Stomach (tissue), 9 donors: Measurements from ENCODE around the gene IGF1R. TPM values are rescaled to one million over a fixed set of nuclear protein-coding genes. Genes with fewer than 3 reads are reported as not detected.

ENCODE experiments used
- DNase-seq, 2 donors: peaks; one replicate each; pipeline versions ENCODE4 v3.0.0 to v3.0.0-alpha.2; 2013 to 2019
- H3K27ac ChIP-seq, 5 donors: fragments of 200-600 bp in 4 of 5; sonication (generic) in 4 of 5; one replicate each; pipeline ENCODE4 v1.5.1; 2013 to 2019; ENCODE audit warnings: mild to moderate bottlenecking in 1 of 5, moderate library complexity in 1 of 5
- H3K27me3 ChIP-seq, 3 donors: fragments of 200-600 bp; sonication (generic); one replicate each; pipeline ENCODE4 v1.5.1; 2017 to 2019; ENCODE audit warnings: mixed run types in 1 of 3
- H3K36me3 ChIP-seq, 4 donors: fragments of 200-600 bp; sonication (generic); 1 replicate in 3 of 4; 2 replicates in 1 of 4; pipeline ENCODE4 v1.5.1; 2016 to 2019
- H3K4me1 ChIP-seq, 4 donors: fragments of 200-600 bp; sonication (generic); one replicate each; pipeline ENCODE4 v1.5.1; 2016 to 2019
- H3K4me3 ChIP-seq, 4 donors: fragments of 200-600 bp; sonication (generic) in 3 of 4; one replicate each; pipeline ENCODE4 v1.5.1; 2016 to 2019; ENCODE audit warnings: mild to moderate bottlenecking in 1 of 4
- H3K9me3 ChIP-seq, 4 donors: fragments of 200-600 bp; sonication (generic); one replicate each; pipeline ENCODE4 v1.5.1; 2016 to 2019
- CTCF ChIP-seq, 7 experiments: fragments of 450-650 bp in 4 of 7; fragments of 200-600 bp in 3 of 7; sonication (generic) in 3 of 7; IDR thresholded peaks; one replicate each; pipeline ENCODE4 v1.5.1; 2016 to 2019; ENCODE audit warnings: antibody characterized with exemption in 7 of 7, control low read depth in 2 of 7, mild to moderate bottlenecking in 1 of 7
- EP300 ChIP-seq: sonication (generic); formaldehyde crosslinking; IDR thresholded peaks from one replicate; pipeline ENCODE4 v1.6.1; 2017; ENCODE audit warnings: antibody characterized with exemption
- POLR2A ChIP-seq, 4 donors: fragments of 450-650 bp; IDR thresholded peaks; one replicate each; pipeline ENCODE4 v1.6.1; 2016; ENCODE audit warnings: antibody characterized with exemption in 4 of 4, control low read depth in 2 of 4, mild to moderate bottlenecking in 1 of 4, moderate library complexity in 1 of 4
- POLR2AphosphoS5 ChIP-seq, 3 donors: sonication (generic); formaldehyde crosslinking; IDR thresholded peaks; one replicate each; pipeline ENCODE4 v1.6.1; 2016; ENCODE audit warnings: antibody characterized with exemption in 3 of 3
- WGBS, 5 donors: extraction: QIAGEN DNeasy Blood & Tissue Kit in 3 of 5; methylation state at CpG; one replicate each; pipeline versions ENCODE4 v1.1.5 to v1.1.7; 2013 to 2018; 5-methylcytosine and 5-hydroxymethylcytosine counted together
- intact Hi-C: fragments of 100-400 bp; cut with DNase I; formaldehyde crosslinking; loops from one replicate; pipeline ENCODE4 v1.15.1; 2023; ENCODE audit warnings: low total_unique reads
- polyA plus RNA-seq, 3 donors: library from polyadenylated mRNA; stranded (reverse); fragments of 200-250 nt; gene quantifications; one replicate each; pipeline ENCODE4 v1.2.3, GENCODE V29; 2013
- total RNA-seq, 5 donors: library from RNA; depleted of rRNA; stranded (reverse); fragments of >200 nt; gene quantifications; one replicate each; pipeline versions ENCODE4 v1.1.0 to v1.2.3, GENCODE V29; 2014 to 2016
- donor health status: healthy with polysubstance abuse.
- donor health status: Bipolar disorder and iron deficiency.
- donor health status: healthy.

Gene IGF1R
- total and polyA plus RNA-seq, 8 donors, result 2.3 to 131 (median 42.8) TPM

DNA sequence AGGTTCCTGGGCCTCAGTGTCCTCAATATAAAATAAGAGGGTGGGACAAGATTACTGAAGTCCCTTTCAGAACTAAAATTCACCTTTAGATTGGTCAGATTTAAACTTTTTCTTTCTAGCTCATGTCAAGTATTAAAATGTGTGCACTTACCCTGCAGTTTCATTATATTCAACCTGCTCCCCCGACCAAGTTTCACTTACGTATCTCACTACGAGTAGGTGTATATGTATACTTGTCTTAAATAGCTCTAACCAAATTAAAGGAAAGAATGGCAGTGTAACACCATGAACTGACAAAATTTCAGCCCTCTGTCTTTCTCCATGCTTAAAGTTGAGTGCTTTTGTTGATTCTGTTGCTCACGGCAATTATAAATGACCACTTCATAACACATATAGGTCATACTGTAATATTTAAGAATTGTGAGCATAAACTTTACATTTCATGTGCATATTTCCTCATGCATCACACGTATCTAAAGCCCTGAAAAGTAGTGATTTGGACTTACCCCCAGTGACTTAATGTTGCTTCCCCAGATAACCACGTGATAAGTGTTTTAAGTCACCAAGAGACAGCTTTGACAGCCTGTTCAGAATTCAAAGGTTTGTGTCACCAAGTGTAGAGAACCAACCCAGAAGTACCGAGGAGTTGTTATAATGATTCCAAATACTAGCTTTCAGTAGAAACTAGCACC is 289.2 kb downstream of the IGF1R start:
- Histone ChIP-seq H3K4me3 (no peak overlapping the region), H3K9me3 (no peaks in the 10 kb centered on the region), H3K4me1 (peaks cover 3 to 18% (median 14%) of the 10 kb centered on the region in 4 donors), H3K36me3 (peaks cover 23 to 98% (median 85%) of the 10 kb centered on the region in 4 donors), H3K27ac (no peak overlapping the region), H3K27me3 (no peaks in the 10 kb centered on the region)
- intact Hi-C loops, result no loop called here
- TF ChIP-seq POLR2AphosphoS5 (IDR thresholded peaks at IDR 0.05) (no peak), POLR2A (IDR thresholded peaks at IDR 0.05) (no peak), CTCF (IDR thresholded peaks at IDR 0.05) (no peak), EP300 (no peak)
- 85 to 93% (median 91%) methylated on average over 7 of the region's 7 CpGs for WGBS, 5 donors
- DNase-seq, result no peak

GRCh38 chr15:98938105-98938417 is 289.7 kb downstream of the IGF1R start:
- Histone ChIP-seq H3K27ac (no peak overlapping the region), H3K4me1 (peaks cover 3 to 23% (median 17%) of the 10 kb centered on the region in 4 donors), H3K36me3 (peaks cover 28 to 98% (median 85%) of the 10 kb centered on the region in 4 donors), H3K9me3 (no peaks in the 10 kb centered on the region), H3K4me3 (no peak overlapping the region), H3K27me3 (no peaks in the 10 kb centered on the region)
- TF ChIP-seq EP300, result no peak
- no peak for TF ChIP-seq CTCF (IDR thresholded peaks at IDR 0.05)
- TF ChIP-seq POLR2AphosphoS5 (IDR thresholded peaks at IDR 0.05), result no peak
- TF ChIP-seq POLR2A (IDR thresholded peaks at IDR 0.05), result no peak
- no peak for DNase-seq
- intact Hi-C loops, result no loop called here
- 86 to 91% (median 89%) methylated on average over 4 of the region's 4 CpGs for WGBS, 5 donors

GRCh38 chr15:98938799-98939198 is 290.5 kb downstream of the IGF1R start:
- Histone ChIP-seq H3K4me1 (peaks cover 3 to 31% (median 22%) of the 10 kb centered on the region in 4 donors), H3K9me3 (no peaks in the 10 kb centered on the region), H3K4me3 (no peak overlapping the region), H3K36me3 (peaks cover 29 to 93% (median 82%) of the 10 kb centered on the region in 4 donors), H3K27me3 (no peaks in the 10 kb centered on the region), H3K27ac (no peak overlapping the region)
- intact Hi-C loops, result no loop called here
- 87 to 92% (median 90%) methylated on average over 5 of the region's 5 CpGs for WGBS, 5 donors
- no peak for DNase-seq
- TF ChIP-seq POLR2AphosphoS5 (IDR thresholded peaks at IDR 0.05), result no peak
- no peak for TF ChIP-seq POLR2A (IDR thresholded peaks at IDR 0.05)
- no peak for TF ChIP-seq CTCF (IDR thresholded peaks at IDR 0.05)
- TF ChIP-seq EP300, result no peak

DNA sequence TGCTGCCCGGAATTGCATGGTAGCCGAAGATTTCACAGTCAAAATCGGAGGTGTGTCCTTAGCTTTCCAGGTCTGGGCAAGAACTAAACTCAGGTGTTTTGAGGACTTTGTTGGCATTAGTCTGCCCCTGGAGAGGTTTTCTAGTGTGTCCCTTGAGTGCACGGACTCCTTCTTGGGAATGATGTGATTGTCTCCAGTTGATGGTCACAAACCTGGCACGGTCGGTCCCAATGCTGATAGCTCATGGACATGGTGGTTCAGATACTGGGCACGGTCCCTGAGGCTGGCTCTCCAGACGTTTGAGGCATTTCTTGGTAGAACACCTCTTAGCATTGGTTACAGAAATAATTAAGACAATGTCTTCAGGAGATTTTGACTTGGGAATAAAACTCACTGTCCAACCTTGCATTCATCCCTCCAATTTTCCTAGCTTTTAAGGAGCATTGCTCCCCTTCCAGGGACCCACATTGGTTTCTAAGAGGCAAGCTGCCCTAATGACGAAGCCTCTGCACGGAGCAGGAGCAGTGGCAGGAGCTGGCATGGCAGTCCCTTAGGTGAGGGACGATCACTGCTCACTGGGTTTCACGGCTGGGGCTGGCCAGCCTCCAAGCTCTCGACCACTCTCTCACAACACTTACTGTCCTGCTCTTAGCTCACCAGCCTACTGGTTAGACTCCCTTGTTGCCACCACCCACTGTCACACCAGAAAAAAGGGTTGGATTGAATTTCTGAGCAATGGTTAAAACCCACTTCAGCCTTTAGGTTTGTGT is 291.2 kb downstream of the IGF1R start:
- Histone ChIP-seq H3K4me1 (peaks cover 3 to 38% (median 28%) of the 10 kb centered on the region in 4 donors), H3K36me3 (peaks cover 29 to 94% (median 83%) of the 10 kb centered on the region in 4 donors), H3K27me3 (no peaks in the 10 kb centered on the region), H3K27ac (no peak overlapping the region), H3K9me3 (no peaks in the 10 kb centered on the region), H3K4me3 (no peak overlapping the region)
- no peak for DNase-seq
- 78 to 89% (median 83%) methylated on average over 13 of the region's 13 CpGs for WGBS, 5 donors
- TF ChIP-seq CTCF (IDR thresholded peaks at IDR 0.05), result no peak
- no peak for TF ChIP-seq POLR2A (IDR thresholded peaks at IDR 0.05)
- no peak for TF ChIP-seq EP300
- no peak for TF ChIP-seq POLR2AphosphoS5 (IDR thresholded peaks at IDR 0.05)
- intact Hi-C loops, result no loop called here
